OCI-LY7 (cell line): ENCODE measurements around the gene GRID2. TPM values are rescaled to one million over a fixed set of nuclear protein-coding genes. Genes with fewer than 3 reads are reported as not detected.

Experiments
- BruUV-seq: library from RNA; stranded (reverse); fragments of 400-500 nt; replicated peaks from 2 replicates; lab custom pipeline; 2021; lab: Mats Ljungman, UMichigan
- CTCF ChIA-PET: fragments of 300-600 bp; sonication (Branson Sonifier 250); formaldehyde crosslinking; loops from one replicate; lab custom pipeline; 2022; ENCODE audit warnings: antibody characterized with exemption; ENCODE audit not compliant: unreplicated experiment; lab: Charles Lee
- POLR2A ChIA-PET: fragments of 300-600 bp; sonication (Branson Sonifier 250); formaldehyde crosslinking; loops from one replicate; lab custom pipeline; 2022; ENCODE audit warnings: antibody characterized with exemption; lab: Charles Lee
- DNase-seq: peaks from one replicate; pipeline ENCODE4 v3.0.0-alpha.2; 2015; ENCODE audit warnings: low spot score
- H2AFZ ChIP-seq: fragments of 200-600 bp; sonication (generic), shearing (Covaris generic); 2 replicates; pipeline ENCODE4 v1.6.1; 2014; ENCODE audit warnings: mild to moderate bottlenecking, antibody characterized with exemption, low read length, moderate library complexity
- H3K27ac ChIP-seq: fragments of 200-600 bp; sonication (generic); 2 replicates; pipeline ENCODE4 v1.5.1; 2014; ENCODE audit warnings: mixed run types, low read depth, mild to moderate bottlenecking, moderate library complexity, low read length, inconsistent platforms; ENCODE audit not compliant: poor library complexity, severe bottlenecking
- H3K36me3 ChIP-seq: fragments of 200-600 bp; sonication (generic); 2 replicates; pipeline ENCODE4 v1.6.1; 2014; ENCODE audit warnings: mild to moderate bottlenecking, antibody characterized with exemption, low read length, moderate library complexity, mixed read lengths; ENCODE audit not compliant: insufficient read depth
- H3K4me1 ChIP-seq: fragments of 200-600 bp; sonication (generic); 2 replicates; pipeline ENCODE4 v1.5.1; 2014; ENCODE audit warnings: mild to moderate bottlenecking, low read length; ENCODE audit not compliant: insufficient read depth, poor library complexity, severe bottlenecking
- H3K4me2 ChIP-seq: fragments of 200-600 bp; sonication (generic); 2 replicates; pipeline ENCODE4 v1.6.1; 2014; ENCODE audit warnings: mild to moderate bottlenecking, low read length
- H3K4me3 ChIP-seq: fragments of 200-600 bp; sonication (generic); 2 replicates; pipeline ENCODE4 v1.5.1; 2014; ENCODE audit warnings: mild to moderate bottlenecking, low read depth, low read length; ENCODE audit not compliant: poor library complexity, severe bottlenecking
- H3K79me2 ChIP-seq: fragments of 200-600 bp; sonication (generic); 2 replicates; pipeline ENCODE4 v1.6.1; 2016; ENCODE audit warnings: low read depth, mild to moderate bottlenecking, low read length, moderate library complexity, mixed read lengths; ENCODE audit not compliant: insufficient read depth
- H3K9me2 ChIP-seq: fragments of 200-600 bp; sonication (generic); 2 replicates; pipeline ENCODE4 v1.6.1; 2016; ENCODE audit warnings: mild to moderate bottlenecking, low read length, mixed read lengths; ENCODE audit not compliant: insufficient read depth
- H3K9me3 ChIP-seq: fragments of 200-600 bp; sonication (generic); 2 replicates; pipeline ENCODE4 v1.6.1; 2014; ENCODE audit warnings: mild to moderate bottlenecking, mixed run types, low read length, mixed read lengths
- H4K20me1 ChIP-seq: fragments of 200-600 bp; sonication (generic); 2 replicates; pipeline ENCODE4 v1.6.1; 2014; ENCODE audit warnings: mild to moderate bottlenecking, antibody characterized with exemption, low read length, moderate library complexity, mixed read lengths; ENCODE audit not compliant: insufficient read depth
- CTCF ChIP-seq: fragments of 200-600 bp; sonication (generic); conservative IDR thresholded peaks from 2 replicates; pipeline ENCODE4 v1.5.1; 2014; ENCODE audit warnings: mild to moderate bottlenecking, antibody characterized with exemption, low read length, moderate library complexity, mixed read lengths
- EZH2phosphoT487 ChIP-seq: fragments of 200-600 bp; sonication (generic); IDR thresholded peaks from 2 replicates; pipeline ENCODE4 v1.6.1; 2018; ENCODE audit warnings: low read depth, borderline replicate concordance, mild to moderate bottlenecking, mixed run types, antibody characterized with exemption, low read length, moderate library complexity, mixed read lengths
- intact Hi-C: fragments of 100-400 bp; cut with micrococcal nuclease; formaldehyde crosslinking; loops from one replicate; pipeline ENCODE4 v1.10.0; 2022; ENCODE audit not compliant: unreplicated experiment
- total RNA-seq, 2 experiments: library from RNA; depleted of rRNA in 1 of 2; stranded (reverse); fragments of >200 nt in 1 of 2; shearing (Covaris generic) in 1 of 2; gene quantifications; 2 replicates each; pipeline ENCODE4 v1.2.3, GENCODE V29; 2014 to 2022

The GRID2 gene
- total RNA-seq, 2 experiments from 2014 or later, result not detected

GRCh38 chr4:93319041-93319440 lies 1015.3 kb downstream of the GRID2 start:
- H3K9me3 ChIP-seq, result no peaks in the 10 kb centered on the region
- no peaks in the 10 kb centered on the region for H3K4me1 ChIP-seq
- H3K9me2 ChIP-seq, result no peaks in the 10 kb centered on the region
- H3K27ac ChIP-seq, result no peak overlapping the region
- no peak overlapping the region for H3K4me2 ChIP-seq
- no TSS peak for BruUV-seq
- DNase-seq, result no peak
- TF ChIP-seq EZH2phosphoT487 (no peak), CTCF (no peak)
- no peaks in the 10 kb centered on the region for H3K36me3 ChIP-seq
- no peak overlapping the region for H2AFZ ChIP-seq
- ChIA-PET CTCF (no interaction called here), POLR2A (interaction anchor here (0.6 kb wide), 1 partner anchor 36 kb away, joined by 3 read pairs; no protein-coding TSS in a partner anchor)
- no peak overlapping the region for H3K4me3 ChIP-seq
- intact Hi-C loops, result no loop called here
- H3K79me2 ChIP-seq, result no peaks in the 10 kb centered on the region
- H4K20me1 ChIP-seq, result no peaks in the 10 kb centered on the region

- Histone ChIP-seq H3K27ac (no peak overlapping the region), H3K9me3 (no peaks in the 10 kb centered on the region), H4K20me1 (no peaks in the 10 kb centered on the region), H3K9me2 (no peaks in the 10 kb centered on the region), H2AFZ (no peak overlapping the region), H3K4me1 (no peaks in the 10 kb centered on the region), H3K79me2 (no peaks in the 10 kb centered on the region), H3K4me3 (no peak overlapping the region), H3K36me3 (no peaks in the 10 kb centered on the region), H3K4me2 (no peak overlapping the region)
- ChIA-PET POLR2A (no interaction called here), CTCF (no interaction called here)
- intact Hi-C loops, result no loop called here
- no peak for DNase-seq
- no TSS peak for BruUV-seq
- TF ChIP-seq CTCF (no peak), EZH2phosphoT487 (no peak)
Observed at GRCh38 chr4:93320356-93320755, 1016.6 kb downstream of the GRID2 start.

- H3K27ac ChIP-seq, result no peak overlapping the region
- no peaks in the 10 kb centered on the region for H4K20me1 ChIP-seq
- no peaks in the 10 kb centered on the region for H3K9me3 ChIP-seq
- ChIA-PET POLR2A (no interaction called here), CTCF (no interaction called here)
- no peak overlapping the region for H3K4me2 ChIP-seq
- H3K4me1 ChIP-seq, result no peaks in the 10 kb centered on the region
- BruUV-seq, result no TSS peak
- H3K79me2 ChIP-seq, result no peaks in the 10 kb centered on the region
- DNase-seq, result no peak
- intact Hi-C loops, result no loop called here
- no peak overlapping the region for H3K4me3 ChIP-seq
- H2AFZ ChIP-seq, result no peak overlapping the region
- H3K36me3 ChIP-seq, result no peaks in the 10 kb centered on the region
- no peaks in the 10 kb centered on the region for H3K9me2 ChIP-seq
- TF ChIP-seq EZH2phosphoT487, result no peak
- TF ChIP-seq CTCF, result no peak
Observed at GRCh38 chr4:93327346-93327745, 1023.6 kb downstream of the GRID2 start.
